ENCODE results near the gene TMEM239.
A peak's percentile ranks its signal among the peaks of the same experiment; 100 is the strongest.
"Not testable (repeated sequence)": the region's sequence is repeated elsewhere in the genome, so short reads cannot be mapped to it uniquely, and the experiment has no call there.

TMEM239 gene

DNA sequence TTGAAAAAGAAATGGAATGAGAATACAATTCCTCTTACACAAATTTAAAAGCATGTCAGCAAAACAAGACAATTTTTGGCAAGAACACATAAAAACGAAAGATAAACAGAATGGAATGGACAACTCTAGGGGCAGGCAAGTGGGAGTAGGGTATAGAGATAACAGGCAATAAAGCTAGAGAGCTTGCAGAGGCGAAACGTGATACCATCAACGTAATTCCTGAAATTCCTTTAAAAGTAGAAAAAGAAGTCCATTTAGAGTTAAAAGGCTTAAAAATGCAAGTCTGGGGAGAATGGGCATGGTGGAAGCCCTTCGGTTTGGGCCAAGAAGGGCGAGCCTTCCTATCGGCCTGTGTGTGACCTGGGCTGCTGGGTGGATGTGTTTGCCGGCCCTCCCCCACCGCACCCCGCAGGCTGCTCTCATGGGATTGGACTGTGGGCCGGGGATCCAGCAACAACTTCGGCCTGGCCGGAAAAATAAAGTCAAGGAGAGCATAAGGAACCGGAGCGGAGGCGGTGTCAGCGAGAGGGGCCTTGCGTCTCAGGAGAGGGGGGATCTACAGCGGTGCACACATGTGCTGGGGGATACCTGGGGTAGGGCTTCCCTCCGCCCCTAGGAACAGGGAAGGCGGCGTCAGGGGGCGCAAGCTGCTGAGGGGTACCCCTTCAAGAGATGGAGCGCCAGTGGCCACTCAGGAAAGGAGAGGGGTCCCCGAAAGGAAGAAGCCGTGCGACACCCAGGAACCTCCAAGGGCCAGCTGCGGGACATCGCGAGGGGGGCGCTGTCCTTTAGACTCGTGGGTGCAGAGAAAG is 4.1 kb downstream of the TMEM239 start:
- no peak for DNase-seq (ENCODE audit: extremely low read depth in 1 of 2, low read depth in 1 of 2)

GRCh38 chr20:2820896-2821869 is 5.0 kb downstream of the TMEM239 start:
- DNase-seq (ENCODE audit: extremely low read depth in 1 of 2, low read depth in 1 of 2), result no peak

- DNase-seq (ENCODE audit: extremely low read depth in 1 of 2, low read depth in 1 of 2), result no peak
Observed at GRCh38 chr20:2822073-2822472, 5.9 kb downstream of the TMEM239 start.

DNA sequence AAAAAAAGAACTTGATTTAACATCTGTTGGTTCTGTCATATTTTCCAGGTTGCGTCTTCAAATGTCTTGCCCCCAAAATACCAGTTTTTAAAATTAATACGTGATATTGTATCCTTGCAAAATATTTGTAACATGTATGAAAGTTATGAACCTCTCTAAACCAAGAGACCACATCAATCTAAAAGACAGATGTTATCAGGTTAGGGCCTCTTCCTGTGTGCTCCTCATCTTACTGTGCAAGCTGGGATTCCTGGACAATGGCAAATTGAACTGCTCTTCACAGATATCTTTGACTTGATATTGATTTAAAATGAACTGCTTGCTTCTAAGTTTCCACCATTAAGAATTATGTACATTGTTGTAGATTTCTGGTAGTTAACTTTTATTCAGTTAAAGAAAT is 9.6 kb downstream of the TMEM239 start:
- DNase-seq (ENCODE audit: extremely low read depth in 1 of 2, low read depth in 1 of 2), result no peak

GRCh38 chr20:2826655-2827054 is 10.5 kb downstream of the TMEM239 start:
- DNase-seq (ENCODE audit: extremely low read depth in 1 of 2, low read depth in 1 of 2), result no peak

GRCh38 chr20:2829376-2829775 is 13.2 kb downstream of the TMEM239 start:
- DNase-seq (ENCODE audit: extremely low read depth in 1 of 2, low read depth in 1 of 2), result no peak

DNA sequence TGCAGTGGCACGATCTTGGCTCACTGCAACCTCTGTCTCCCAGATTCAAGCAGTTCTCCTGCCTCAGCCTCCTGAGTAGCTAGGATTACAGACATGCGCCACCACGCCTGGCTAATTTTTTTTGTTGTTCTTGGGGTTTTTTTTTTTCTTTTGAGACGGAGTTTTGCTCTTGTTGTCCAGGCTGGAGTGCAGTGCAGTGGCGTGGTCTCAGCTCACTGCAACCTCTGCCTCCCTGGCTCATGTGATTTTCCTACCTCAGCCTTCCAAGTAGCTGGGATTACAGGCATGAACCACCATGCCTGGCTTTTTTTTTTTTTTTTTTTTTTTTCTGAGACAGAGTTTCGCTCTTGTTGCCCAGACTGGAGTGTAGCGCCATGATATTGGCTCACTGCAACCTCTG is 15.0 kb downstream of the TMEM239 start:
- not testable (repeated sequence) for DNase-seq (ENCODE audit: extremely low read depth in 1 of 2, low read depth in 1 of 2)

DNA sequence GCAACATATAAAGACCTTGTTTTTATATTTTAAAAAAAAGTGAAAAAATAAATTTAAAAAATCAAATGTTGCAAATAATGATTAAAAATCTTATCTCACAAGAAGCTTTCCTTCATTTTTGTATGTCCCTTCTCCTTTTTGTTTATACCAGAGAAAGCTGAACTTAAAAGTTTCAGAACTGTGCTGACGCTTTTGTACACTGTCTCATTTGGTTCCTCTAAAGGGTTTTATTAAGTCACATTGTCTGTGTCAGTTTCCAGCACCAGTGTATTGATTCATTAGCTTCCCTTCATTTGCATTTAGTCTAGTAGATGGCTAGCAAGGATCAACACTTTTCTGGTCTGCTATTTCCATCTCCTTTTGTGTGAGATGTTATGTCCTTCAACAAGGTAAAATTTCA is 17.6 kb downstream of the TMEM239 start:
- no peak for DNase-seq (ENCODE audit: extremely low read depth in 1 of 2, low read depth in 1 of 2)

DNA sequence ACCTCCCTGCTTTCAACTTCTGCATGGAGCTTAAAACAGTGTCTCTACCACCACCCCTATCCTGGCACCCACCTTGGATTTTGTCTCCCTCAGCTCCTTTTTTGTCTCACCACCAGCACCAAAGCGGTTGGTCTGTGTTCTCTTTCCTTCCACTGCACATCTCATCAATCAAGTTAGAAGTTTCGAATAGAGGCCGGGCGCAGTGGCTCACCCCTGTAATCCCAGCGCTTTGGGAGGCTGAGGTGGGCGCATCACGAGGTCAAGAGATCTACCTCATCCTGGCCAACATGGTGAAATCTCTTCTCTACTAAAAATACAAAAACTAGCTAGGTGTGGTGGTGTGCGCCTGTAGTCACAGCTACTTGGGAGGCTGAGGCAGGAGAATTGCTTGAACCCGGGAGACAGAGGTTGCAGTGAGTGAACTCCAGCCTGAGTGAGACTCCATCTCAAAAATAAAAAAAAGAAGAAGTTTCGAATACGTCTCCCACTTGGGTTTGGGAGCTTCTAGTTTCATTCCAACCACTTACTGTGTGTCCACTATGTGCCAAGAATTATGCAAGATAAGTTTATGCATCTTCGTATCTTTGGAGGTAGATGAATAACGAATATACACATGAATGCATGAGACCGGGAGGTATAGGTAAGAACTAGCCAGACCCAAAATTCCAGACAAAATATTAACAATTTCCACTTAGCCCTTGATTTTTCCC is 18.4 kb downstream of the TMEM239 start:
- DNase-seq (ENCODE audit: extremely low read depth in 1 of 2, low read depth in 1 of 2), result no peak

- no peak for DNase-seq (ENCODE audit: extremely low read depth in 1 of 2, low read depth in 1 of 2)
Observed at GRCh38 chr20:2835331-2835796, 19.2 kb downstream of the TMEM239 start.

DNA sequence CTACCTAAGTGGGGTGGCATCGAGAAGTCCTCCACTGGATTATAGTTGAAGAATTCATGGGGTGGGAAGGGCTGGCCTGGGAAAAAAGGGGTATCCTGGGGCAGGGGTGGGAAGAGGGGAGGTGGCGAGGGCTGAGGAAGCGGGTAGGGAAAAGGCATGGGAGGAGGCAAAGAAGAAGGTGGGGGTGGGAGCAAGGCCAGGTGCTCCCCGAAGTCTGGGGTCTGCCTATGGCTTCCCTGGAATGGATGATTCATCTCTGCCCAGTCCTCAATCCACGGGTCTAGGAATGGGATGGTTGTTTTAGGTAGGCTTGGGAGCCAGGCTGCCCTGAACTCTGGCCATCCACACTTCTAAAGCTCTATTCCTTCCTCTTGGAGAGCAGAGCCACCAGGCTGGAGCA is 19.9 kb downstream of the TMEM239 start:
- DNase-seq (ENCODE audit: extremely low read depth in 1 of 2, low read depth in 1 of 2), result no peak

GRCh38 chr20:2837221-2837960 is 21.2 kb downstream of the TMEM239 start:
- no peak for DNase-seq (ENCODE audit: extremely low read depth in 1 of 2, low read depth in 1 of 2)

GRCh38 chr20:2838170-2838797 is 22.1 kb downstream of the TMEM239 start:
- DNase-seq (ENCODE audit: extremely low read depth in 1 of 2, low read depth in 1 of 2), result no peak

DNA sequence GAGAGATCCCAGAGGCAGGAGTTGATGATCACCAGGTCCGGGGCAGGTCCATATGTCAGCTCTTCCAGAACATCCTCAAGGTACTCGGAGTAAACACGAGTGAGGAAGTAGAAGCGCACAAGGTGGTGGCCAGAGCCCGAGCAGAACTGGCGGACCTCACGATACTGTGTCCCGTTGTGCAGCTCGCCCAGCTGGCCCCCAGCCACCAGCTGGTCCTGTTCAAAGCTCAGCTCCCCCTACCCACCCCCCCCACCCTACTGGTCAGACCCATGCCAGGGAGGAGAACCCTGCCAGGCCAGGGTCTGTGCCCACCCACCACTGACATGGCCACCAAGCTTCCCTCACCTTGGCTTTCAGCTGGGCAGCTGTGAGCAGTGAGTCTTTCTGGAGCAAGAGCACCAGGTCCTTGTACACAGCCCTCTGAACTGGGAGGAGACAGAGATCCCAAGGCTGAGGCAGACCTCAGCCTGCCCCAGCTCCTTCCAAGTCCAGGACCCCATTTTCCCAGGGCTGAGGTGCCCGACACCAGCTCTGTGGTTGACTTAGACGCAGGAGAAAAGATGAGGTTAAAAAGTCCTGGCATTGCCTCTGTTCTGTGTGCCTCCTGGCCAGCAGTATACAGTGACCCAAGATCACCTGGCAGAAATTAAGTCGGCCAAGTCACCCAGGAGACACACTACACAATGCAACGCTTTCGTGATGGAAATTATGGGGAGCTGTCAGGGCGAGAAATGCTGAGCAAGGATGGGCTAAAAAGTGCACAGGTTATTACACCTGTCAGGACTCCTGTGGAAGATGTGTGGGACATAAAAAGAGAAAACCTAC is 22.9 kb downstream of the TMEM239 start:
- no peak for DNase-seq (ENCODE audit: extremely low read depth in 1 of 2, low read depth in 1 of 2)

- DNase-seq (ENCODE audit: extremely low read depth in 1 of 2, low read depth in 1 of 2), result no peak
Observed at GRCh38 chr20:2839732-2840137, 23.6 kb downstream of the TMEM239 start.

DNA sequence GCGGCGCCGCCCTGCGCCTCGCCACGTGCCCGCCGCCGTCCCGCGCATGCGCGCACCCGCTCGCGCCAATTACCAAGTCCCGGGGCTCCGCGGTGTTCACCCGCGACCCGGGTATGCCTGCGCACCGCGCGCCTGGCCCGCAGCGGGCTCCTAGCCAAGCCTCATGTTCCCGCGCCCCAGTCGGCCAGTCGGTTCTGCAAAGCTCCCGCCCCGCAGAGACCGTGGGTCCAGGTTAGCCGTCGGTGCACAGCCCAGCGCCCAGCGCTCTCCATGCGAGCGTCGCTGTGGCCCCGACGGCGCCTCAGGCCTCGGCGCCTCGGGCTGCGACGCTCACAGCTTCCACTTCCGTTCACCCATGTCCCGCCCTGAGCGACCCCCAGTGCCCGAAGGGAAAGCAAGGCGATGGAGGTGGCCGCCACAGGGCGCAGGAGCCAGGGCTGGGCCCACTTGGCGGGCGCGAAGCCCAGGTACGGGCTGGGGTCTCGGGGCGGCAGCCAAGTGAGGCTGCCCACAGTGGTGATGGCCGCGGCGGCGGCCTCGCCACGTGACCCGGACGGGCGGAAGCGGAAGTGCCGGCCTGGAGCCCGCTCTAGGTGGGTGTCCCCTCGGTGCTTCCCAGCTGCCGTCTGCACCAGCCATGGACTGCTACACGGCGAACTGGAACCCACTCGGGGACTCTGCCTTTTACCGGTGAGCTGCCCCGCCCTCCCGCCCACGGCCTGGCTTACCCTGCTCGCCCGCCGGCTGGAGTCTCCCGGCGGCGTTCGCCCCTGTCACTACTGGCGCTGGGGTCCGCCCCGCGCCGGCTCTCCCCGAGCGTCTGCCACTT is 24.2 kb downstream of the TMEM239 start, which contains the start of the genes PCED1A and VPS16:
PCED1A (minus strand) TSS at position 518 of the 829 bp plus-strand sequence. CDS start 743 bp downstream, outside the sequence.
VPS16 (plus strand) TSS at position 608 of the 829 bp plus-strand sequence; CDS start at position 638, 30 bp downstream.
- peak; percentile 81 to 82 for DNase-seq (ENCODE audit: extremely low read depth in 1 of 2, low read depth in 1 of 2)

DNA sequence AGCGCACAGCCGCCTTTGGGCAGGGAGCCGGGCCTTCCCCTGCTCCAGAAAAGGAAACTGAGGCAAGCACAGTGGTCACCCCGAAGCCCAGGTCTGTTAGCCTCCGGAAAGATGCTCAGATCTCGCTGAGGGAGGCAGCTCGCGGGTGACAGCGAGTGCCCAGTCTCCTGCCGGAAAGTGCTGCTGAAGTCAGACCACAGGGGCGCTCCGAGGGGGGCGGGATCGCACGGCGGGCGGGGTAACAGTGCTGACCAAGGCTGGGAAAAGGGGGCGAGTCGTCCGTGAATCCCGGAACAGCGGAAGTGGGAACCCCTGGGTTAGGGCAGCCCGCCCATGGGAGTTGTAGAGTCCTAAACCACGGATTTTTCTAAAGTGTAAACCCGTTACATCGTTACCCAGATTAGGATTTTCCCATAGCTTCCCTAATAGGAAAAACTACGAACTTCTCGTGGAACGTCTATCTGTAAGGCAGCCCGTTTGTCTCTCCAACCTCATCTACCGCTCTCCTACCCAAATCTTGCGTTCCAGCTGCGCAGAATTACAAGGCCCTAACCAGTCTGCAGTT is 24.9 kb downstream of the TMEM239 start:
- DNase-seq (ENCODE audit: extremely low read depth in 1 of 2, low read depth in 1 of 2), result peak in 1 of 2 donors; percentile 29
